ENCODE measurements around the gene ATAD1. TPM values are rescaled to one million over a fixed set of nuclear protein-coding genes. Genes with fewer than 3 reads are reported as not detected.
"Not testable (repeated sequence)": the region's sequence is repeated elsewhere in the genome, so short reads cannot be mapped to it uniquely, and the experiment has no call there.

ATAD1 gene
- total RNA-seq, 2 donors from 2014 or later = 54.2 to 55.9 TPM

GRCh38 chr10:87816163-87816897 lies 1.7 kb downstream of the ATAD1 start:
- Mint-ChIP-seq H3K27ac (peak overlapping the region; percentile 96), H3K4me3 (peak overlapping the region; percentile 96 to 97), H3K36me3 (ENCODE audit: insufficient read depth in 2 of 2) (peaks cover 4 to 10% of the 10 kb centered on the region in 2 donors), H3K27me3 (ENCODE audit: low read depth) (no peaks in the 10 kb centered on the region), H3K4me1 (ENCODE audit: low read depth) (peaks cover 49% of the 10 kb centered on the region), H3K9me3 (no peaks in the 10 kb centered on the region)
- no peak for DNase-seq
- no peak for ATAC-seq (replicated peaks in 1 of 2)

GRCh38 chr10:87804939-87805569 lies 13.0 kb downstream of the ATAD1 start:
- ATAC-seq (replicated peaks in 1 of 2) (no peak), DNase-seq (no peak)
- H3K4me1 Mint-ChIP-seq (ENCODE audit: low read depth) = peaks cover 29% of the 10 kb centered on the region
- peak overlapping the region; percentile 15 for H3K27ac Mint-ChIP-seq
- no peak overlapping the region for H3K4me3 Mint-ChIP-seq
- H3K9me3 Mint-ChIP-seq = peaks cover 17% of the 10 kb centered on the region in 2 donors
- peaks cover 35 to 70% of the 10 kb centered on the region in 2 donors for H3K36me3 Mint-ChIP-seq (ENCODE audit: insufficient read depth in 2 of 2)
- H3K27me3 Mint-ChIP-seq (ENCODE audit: low read depth) = no peaks in the 10 kb centered on the region

- H3K27ac Mint-ChIP-seq = no peak overlapping the region
- peaks cover 17% of the 10 kb centered on the region in 2 donors for H3K9me3 Mint-ChIP-seq
- ATAC-seq (replicated peaks in 1 of 2) (no peak), DNase-seq (no peak)
- H3K36me3 Mint-ChIP-seq (ENCODE audit: insufficient read depth in 2 of 2) = peaks cover 37 to 73% of the 10 kb centered on the region in 2 donors
- H3K4me3 Mint-ChIP-seq = no peak overlapping the region
- H3K4me1 Mint-ChIP-seq (ENCODE audit: low read depth) = peaks cover 36% of the 10 kb centered on the region
- no peaks in the 10 kb centered on the region for H3K27me3 Mint-ChIP-seq (ENCODE audit: low read depth)
These were observed 14.2 kb downstream of the ATAD1 start for GRCh38 chr10:87803831-87804230.

- H3K27ac Mint-ChIP-seq = no peak overlapping the region
- peaks cover 37 to 77% of the 10 kb centered on the region in 2 donors for H3K36me3 Mint-ChIP-seq (ENCODE audit: insufficient read depth in 2 of 2)
- no peak for DNase-seq
- peaks cover 39% of the 10 kb centered on the region for H3K4me1 Mint-ChIP-seq (ENCODE audit: low read depth)
- no peak for ATAC-seq (replicated peaks in 1 of 2)
- H3K27me3 Mint-ChIP-seq (ENCODE audit: low read depth) = no peaks in the 10 kb centered on the region
- peaks cover 17% of the 10 kb centered on the region in 2 donors for H3K9me3 Mint-ChIP-seq
- no peak overlapping the region for H3K4me3 Mint-ChIP-seq
These were observed 14.7 kb downstream of the ATAD1 start for GRCh38 chr10:87803328-87803727.

- H3K27me3 Mint-ChIP-seq (ENCODE audit: low read depth); ATAC-seq (replicated peaks in 1 of 2); DNase-seq; H3K4me3 Mint-ChIP-seq; H3K27ac Mint-ChIP-seq: not testable (repeated sequence)
- Mint-ChIP-seq H3K36me3 (ENCODE audit: insufficient read depth in 2 of 2) (peaks cover 37 to 73% of the 10 kb centered on the region in 2 donors), H3K4me1 (ENCODE audit: low read depth) (peaks cover 33% of the 10 kb centered on the region), H3K9me3 (peaks cover 17% of the 10 kb centered on the region in 2 donors)
These were observed 16.1 kb downstream of the ATAD1 start for GRCh38 chr10:87801813-87802435.

GRCh38 chr10:87799860-87800259 lies 18.2 kb downstream of the ATAD1 start:
- Mint-ChIP-seq H3K4me3 (no peak overlapping the region), H3K36me3 (ENCODE audit: insufficient read depth in 2 of 2) (peaks cover 27 to 53% of the 10 kb centered on the region in 2 donors)
- ATAC-seq (replicated peaks in 1 of 2) = no peak

GRCh38 chr10:87798082-87798481 lies 19.9 kb downstream of the ATAD1 start:
- Mint-ChIP-seq H3K36me3 (ENCODE audit: insufficient read depth in 2 of 2) (peaks cover 15 to 38% of the 10 kb centered on the region in 2 donors), H3K4me3 (no peak overlapping the region), H3K27me3 (ENCODE audit: low read depth) (no peaks in the 10 kb centered on the region), H3K9me3 (peaks cover 3 to 5% of the 10 kb centered on the region in 2 donors), H3K4me1 (ENCODE audit: low read depth) (peaks cover 28% of the 10 kb centered on the region), H3K27ac (no peak overlapping the region)
- ATAC-seq (replicated peaks in 1 of 2) (no peak), DNase-seq (no peak)

More at GRCh38 chr10:87799860-87800259, 18.2 kb downstream of the ATAD1 start:
- Mint-ChIP-seq H3K27me3 (ENCODE audit: low read depth) (no peaks in the 10 kb centered on the region), H3K27ac (no peak overlapping the region), H3K4me1 (ENCODE audit: low read depth) (peaks cover 20% of the 10 kb centered on the region), H3K9me3 (peaks cover 12 to 13% of the 10 kb centered on the region in 2 donors)
- no peak for DNase-seq

- peaks cover 3 to 25% of the 10 kb centered on the region in 2 donors for H3K36me3 Mint-ChIP-seq (ENCODE audit: insufficient read depth in 2 of 2)
- H3K27me3 Mint-ChIP-seq (ENCODE audit: low read depth) = no peaks in the 10 kb centered on the region
- H3K27ac Mint-ChIP-seq = peak overlapping the region; percentile 76
- no peak for ATAC-seq (replicated peaks in 1 of 2)
- DNase-seq = no peak
- H3K9me3 Mint-ChIP-seq = no peaks in the 10 kb centered on the region
- peaks cover 26% of the 10 kb centered on the region for H3K4me1 Mint-ChIP-seq (ENCODE audit: low read depth)
- peak overlapping the region in 1 of 2 donors; percentile 6 for H3K4me3 Mint-ChIP-seq
These were observed 23.7 kb downstream of the ATAD1 start for GRCh38 chr10:87794285-87794684.

- H3K27ac Mint-ChIP-seq = no peak overlapping the region
- no peak for ATAC-seq (replicated peaks in 1 of 2)
- H3K4me3 Mint-ChIP-seq = no peak overlapping the region
- peaks cover 15% of the 10 kb centered on the region for H3K4me1 Mint-ChIP-seq (ENCODE audit: low read depth)
- no peaks in the 10 kb centered on the region for H3K27me3 Mint-ChIP-seq (ENCODE audit: low read depth)
- peaks cover 7 to 16% of the 10 kb centered on the region in 2 donors for H3K36me3 Mint-ChIP-seq (ENCODE audit: insufficient read depth in 2 of 2)
- no peak for DNase-seq
- no peaks in the 10 kb centered on the region for H3K9me3 Mint-ChIP-seq
These were observed 27.8 kb downstream of the ATAD1 start for GRCh38 chr10:87790185-87790584.

GRCh38 chr10:87786421-87786820 lies 31.6 kb downstream of the ATAD1 start:
- ATAC-seq (replicated peaks in 1 of 2) (no peak), DNase-seq (no peak)
- H3K27me3 Mint-ChIP-seq (ENCODE audit: low read depth) = no peaks in the 10 kb centered on the region
- no peak overlapping the region for H3K4me3 Mint-ChIP-seq
- H3K9me3 Mint-ChIP-seq = no peaks in the 10 kb centered on the region
- H3K27ac Mint-ChIP-seq = no peak overlapping the region
- H3K36me3 Mint-ChIP-seq (ENCODE audit: insufficient read depth in 2 of 2) = peaks cover 9 to 22% of the 10 kb centered on the region in 2 donors
- H3K4me1 Mint-ChIP-seq (ENCODE audit: low read depth) = no peaks in the 10 kb centered on the region

- no peaks in the 10 kb centered on the region for H3K4me1 Mint-ChIP-seq (ENCODE audit: low read depth)
- no peak overlapping the region for H3K27ac Mint-ChIP-seq
- no peak for ATAC-seq (replicated peaks in 1 of 2)
- no peaks in the 10 kb centered on the region for H3K27me3 Mint-ChIP-seq (ENCODE audit: low read depth)
- no peak overlapping the region for H3K4me3 Mint-ChIP-seq
- peaks cover 7 to 29% of the 10 kb centered on the region in 2 donors for H3K36me3 Mint-ChIP-seq (ENCODE audit: insufficient read depth in 2 of 2)
- no peaks in the 10 kb centered on the region for H3K9me3 Mint-ChIP-seq
- no peak for DNase-seq
These were observed 35.3 kb downstream of the ATAD1 start for GRCh38 chr10:87782721-87783120.

GRCh38 chr10:87781545-87781944 lies 36.5 kb downstream of the ATAD1 start:
- Mint-ChIP-seq H3K36me3 (ENCODE audit: insufficient read depth in 2 of 2) (peaks cover 9 to 31% of the 10 kb centered on the region in 2 donors), H3K27me3 (ENCODE audit: low read depth) (no peaks in the 10 kb centered on the region), H3K4me1 (ENCODE audit: low read depth) (peaks cover 5% of the 10 kb centered on the region), H3K9me3 (no peaks in the 10 kb centered on the region), H3K27ac (no peak overlapping the region), H3K4me3 (no peak overlapping the region)
- DNase-seq (no peak), ATAC-seq (replicated peaks in 1 of 2) (no peak)

GRCh38 chr10:87776328-87776727 lies 41.7 kb downstream of the ATAD1 start:
- Mint-ChIP-seq H3K9me3 (no peaks in the 10 kb centered on the region), H3K36me3 (ENCODE audit: insufficient read depth in 2 of 2) (peaks cover 4 to 33% of the 10 kb centered on the region in 2 donors)

More at GRCh38 chr10:87776328-87776727, 41.7 kb downstream of the ATAD1 start:
- Mint-ChIP-seq H3K4me1 (ENCODE audit: low read depth) (peaks cover 16% of the 10 kb centered on the region), H3K27ac (no peak overlapping the region), H3K27me3 (ENCODE audit: low read depth) (no peaks in the 10 kb centered on the region), H3K4me3 (no peak overlapping the region)
- ATAC-seq (replicated peaks in 1 of 2) = no peak
- DNase-seq = no peak
